A673 (cell line): ENCODE measurements around the gene VCP.

Experiments used
- EZH2 ChIP-seq: fragments of 200-600 bp; sonication (generic); IDR thresholded peaks from 2 replicates; pipeline ENCODE4 v1.6.1; 2017; ENCODE audit warnings: borderline replicate concordance, low read depth, mild to moderate bottlenecking, mixed read lengths, antibody characterized with exemption, low read length; ENCODE audit not compliant: poor library complexity, severe bottlenecking
- TF ChIP-seq, protein P1 (sequence below): fragments of 300-800, 200-600 bp; sonication (generic); conservative IDR thresholded peaks from 2 replicates; pipeline ENCODE4 v1.5.1; 2017; ENCODE audit warnings: low read depth, mild to moderate bottlenecking, antibody characterized with exemption, low read length, moderate library complexity, mixed read lengths

DNA sequence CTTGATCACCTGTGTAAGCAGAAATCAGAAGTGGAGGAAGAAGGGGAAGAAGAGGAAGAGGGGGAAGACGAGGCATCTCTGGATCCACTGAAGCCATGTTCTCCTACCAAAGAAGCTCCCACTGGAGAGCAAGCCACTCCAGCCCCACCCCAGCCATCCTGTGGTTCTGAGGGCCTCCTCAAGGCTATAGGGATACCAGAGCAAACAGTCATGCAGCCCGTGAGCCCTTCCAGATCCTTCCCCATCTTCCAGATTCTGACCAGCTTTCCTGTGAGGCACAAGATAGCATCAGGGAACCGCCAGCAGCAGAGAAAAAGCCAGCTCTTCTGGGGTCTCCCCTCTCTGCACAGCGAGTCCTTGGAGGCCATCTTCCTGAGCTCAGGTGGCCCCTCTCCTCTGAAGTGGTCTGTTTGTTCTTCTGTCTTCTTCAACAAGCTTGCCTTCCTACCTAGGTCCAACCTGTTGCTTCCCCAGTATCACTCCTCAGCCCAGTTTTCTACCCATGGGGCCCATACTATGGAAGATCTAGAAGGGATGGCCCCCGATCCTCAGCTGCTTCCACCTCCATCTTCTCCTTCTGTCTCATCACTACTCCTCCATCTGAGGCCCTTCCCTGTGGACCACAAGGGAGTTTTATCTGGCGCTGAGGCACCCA lies 29.4 kb downstream of the VCP start:
- TF ChIP-seq, protein P1, sequence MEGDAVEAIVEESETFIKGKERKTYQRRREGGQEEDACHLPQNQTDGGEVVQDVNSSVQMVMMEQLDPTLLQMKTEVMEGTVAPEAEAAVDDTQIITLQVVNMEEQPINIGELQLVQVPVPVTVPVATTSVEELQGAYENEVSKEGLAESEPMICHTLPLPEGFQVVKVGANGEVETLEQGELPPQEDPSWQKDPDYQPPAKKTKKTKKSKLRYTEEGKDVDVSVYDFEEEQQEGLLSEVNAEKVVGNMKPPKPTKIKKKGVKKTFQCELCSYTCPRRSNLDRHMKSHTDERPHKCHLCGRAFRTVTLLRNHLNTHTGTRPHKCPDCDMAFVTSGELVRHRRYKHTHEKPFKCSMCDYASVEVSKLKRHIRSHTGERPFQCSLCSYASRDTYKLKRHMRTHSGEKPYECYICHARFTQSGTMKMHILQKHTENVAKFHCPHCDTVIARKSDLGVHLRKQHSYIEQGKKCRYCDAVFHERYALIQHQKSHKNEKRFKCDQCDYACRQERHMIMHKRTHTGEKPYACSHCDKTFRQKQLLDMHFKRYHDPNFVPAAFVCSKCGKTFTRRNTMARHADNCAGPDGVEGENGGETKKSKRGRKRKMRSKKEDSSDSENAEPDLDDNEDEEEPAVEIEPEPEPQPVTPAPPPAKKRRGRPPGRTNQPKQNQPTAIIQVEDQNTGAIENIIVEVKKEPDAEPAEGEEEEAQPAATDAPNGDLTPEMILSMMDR, result no peak
- TF ChIP-seq EZH2, result no peak
